ENCODE measurements around the gene ZNF316.
A peak's percentile ranks its signal among the peaks of the same experiment; 100 is the strongest.

The ZNF316 gene

DNA sequence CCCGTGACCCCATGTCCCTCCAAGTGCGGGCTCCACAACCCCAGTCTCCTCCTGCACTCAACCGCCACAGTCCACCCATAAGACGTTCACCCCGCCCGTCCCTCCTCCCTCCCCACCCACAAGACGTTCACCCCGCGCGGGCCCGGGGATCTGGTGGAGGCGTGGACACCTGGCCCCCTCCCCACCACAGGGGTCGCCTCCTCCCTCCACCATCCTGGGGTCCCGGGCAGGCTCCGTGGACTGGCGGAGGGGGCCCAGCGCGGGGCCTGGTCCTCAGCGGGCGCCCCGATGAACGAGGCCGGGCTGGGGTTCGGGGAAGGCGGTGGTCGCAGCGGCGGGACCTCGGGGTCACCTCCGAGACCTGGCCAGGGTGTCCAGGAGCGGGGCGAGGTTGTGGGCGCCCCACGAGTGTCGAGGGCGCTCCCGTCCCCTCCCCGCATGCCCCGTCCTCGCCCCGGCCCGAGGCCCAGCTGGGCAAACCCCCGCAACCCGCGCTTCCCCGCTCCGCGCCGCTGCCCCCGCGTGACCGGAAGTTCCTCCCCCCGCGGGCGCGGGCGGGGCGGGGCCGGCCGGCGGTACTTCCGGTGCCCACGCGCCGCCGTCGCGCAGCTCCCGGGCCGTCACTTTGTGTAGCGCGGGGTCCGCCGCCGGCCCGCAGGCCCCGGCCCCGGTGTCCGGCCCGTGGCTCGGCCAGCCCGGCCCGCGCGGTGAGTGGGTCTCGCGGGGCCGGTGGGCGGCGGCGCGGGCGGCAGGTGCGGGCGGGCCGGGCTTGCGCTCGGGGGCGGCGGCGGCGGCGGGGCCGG lies at the start of gene ZNF316:
TSS of gene ZNF316 (plus strand) at position 578 of the 803 bp plus-strand sequence. CDS start 5,092 bp downstream, outside the sequence.
- DNase-seq (ENCODE audit: low spot score) = peak; percentile 93

DNA sequence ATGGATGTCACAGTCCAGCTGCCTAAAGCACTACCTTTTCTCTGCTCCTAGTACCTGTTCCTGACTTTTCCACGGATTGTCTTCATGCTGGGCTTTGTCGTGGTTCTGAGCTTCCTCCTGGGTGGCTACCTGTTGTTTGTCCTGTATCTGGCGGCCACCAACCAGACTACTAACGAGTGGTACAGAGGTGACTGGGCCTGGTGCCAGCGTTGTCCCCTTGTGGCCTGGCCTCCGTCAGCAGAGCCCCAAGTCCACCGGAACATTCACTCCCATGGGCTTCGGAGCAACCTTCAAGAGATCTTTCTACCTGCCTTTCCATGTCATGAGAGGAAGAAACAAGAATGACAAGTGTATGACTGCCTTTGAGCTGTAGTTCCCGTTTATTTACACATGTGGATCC lies 48.6 kb upstream of the ZNF316 start:
- DNase-seq (ENCODE audit: low spot score) = no peak

DNA sequence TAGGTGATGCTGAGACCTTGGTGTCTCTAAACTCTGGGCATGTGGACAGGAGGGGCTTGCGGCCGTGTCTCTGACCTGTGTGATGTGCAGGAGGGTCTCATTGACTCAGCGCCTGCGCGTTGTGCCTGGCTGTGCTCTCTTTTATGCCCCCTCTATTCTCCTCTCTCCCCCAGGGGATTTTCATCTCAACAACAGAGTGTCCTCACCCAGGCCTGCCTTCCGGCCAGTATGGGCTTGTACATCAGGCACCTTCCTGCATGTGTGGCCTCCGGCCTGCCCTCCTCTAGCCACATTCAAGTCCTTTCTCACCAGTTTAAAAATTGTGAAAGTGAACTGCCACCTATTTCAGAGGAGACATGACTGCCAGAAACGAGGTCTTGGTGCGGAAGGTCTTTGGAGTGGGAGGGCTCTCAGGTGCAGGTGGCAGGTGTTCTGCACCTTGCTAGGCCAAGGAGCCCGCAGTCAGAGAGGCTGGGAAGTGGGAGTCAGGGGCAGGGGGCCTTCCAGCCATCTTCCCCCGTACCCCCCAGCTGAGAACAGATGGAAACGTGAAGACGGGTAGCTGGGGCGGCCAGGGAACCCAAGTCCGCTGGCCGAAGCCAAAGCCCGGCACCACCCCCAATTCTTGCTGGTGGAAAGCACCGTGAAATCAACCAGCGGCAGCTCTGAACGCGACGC lies 47.8 kb upstream of the ZNF316 start:
- DNase-seq (ENCODE audit: low spot score) = no peak

DNA sequence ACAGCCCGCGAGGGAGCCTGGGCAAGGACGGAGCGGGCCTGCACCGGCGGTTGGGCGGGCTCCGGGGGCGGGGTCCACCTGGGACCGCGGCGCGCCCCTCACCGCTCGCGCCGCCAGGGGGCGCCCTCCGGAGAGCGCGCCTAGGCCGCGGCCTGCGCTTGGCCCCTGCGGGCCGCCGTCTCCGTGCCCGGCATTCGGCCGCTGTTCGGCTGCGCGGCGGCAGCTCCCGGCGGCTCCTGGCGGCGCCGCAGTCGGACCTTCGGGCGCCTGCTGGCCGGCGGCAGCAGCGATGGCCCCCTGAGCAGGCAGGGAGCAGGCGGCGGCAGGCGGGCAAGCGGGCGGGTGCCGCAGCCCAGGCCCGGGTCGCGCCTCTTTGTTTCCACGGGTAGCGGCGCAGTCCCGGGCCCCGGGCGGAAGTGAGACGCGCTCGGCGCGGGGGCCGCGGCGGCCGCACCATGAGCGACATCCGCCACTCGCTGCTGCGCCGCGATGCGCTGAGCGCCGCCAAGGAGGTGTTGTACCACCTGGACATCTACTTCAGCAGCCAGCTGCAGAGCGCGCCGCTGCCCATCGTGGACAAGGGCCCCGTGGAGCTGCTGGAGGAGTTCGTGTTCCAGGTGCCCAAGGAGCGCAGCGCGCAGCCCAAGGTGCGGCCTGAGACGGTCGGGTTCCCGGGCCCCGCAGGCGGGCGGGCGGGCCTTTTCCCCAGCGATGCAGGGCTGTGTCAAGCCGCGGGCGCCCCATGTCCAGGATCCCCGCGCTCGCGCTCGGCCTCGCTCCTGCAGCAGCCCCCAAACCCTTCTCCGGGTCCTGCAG lies 47.1 kb upstream of the ZNF316 start, which contains the start of gene INTS15:
TSS of gene INTS15 (plus strand) at position 193 of the 816 bp plus-strand sequence. CDS start at position 456, 263 bp downstream.
- DNase-seq (ENCODE audit: low spot score) = peak; percentile 82

DNA sequence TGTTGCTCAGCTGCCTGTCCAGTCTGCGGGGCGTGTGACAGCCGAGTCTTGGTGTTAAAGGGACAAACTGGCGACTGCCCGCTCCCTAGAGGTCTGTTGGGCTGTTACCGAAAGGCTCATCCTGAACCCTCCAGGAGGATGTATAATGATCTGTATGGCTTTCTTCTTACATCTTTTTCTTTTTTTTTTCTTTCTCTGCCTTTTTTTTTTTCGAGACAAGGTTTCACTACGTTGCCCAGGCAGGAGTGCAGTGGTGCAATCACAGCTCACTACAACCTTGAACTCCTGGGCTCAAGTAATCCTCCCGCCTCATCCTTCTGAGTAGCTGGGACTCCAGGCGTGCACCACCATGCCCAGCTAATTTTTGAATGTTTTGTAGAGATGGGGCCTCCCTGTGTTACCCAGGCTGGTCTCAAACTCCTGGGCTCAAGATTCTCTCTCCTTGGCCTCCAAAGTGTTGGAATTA lies 46.4 kb upstream of the ZNF316 start:
- DNase-seq (ENCODE audit: low spot score) = peak; percentile 82

DNA sequence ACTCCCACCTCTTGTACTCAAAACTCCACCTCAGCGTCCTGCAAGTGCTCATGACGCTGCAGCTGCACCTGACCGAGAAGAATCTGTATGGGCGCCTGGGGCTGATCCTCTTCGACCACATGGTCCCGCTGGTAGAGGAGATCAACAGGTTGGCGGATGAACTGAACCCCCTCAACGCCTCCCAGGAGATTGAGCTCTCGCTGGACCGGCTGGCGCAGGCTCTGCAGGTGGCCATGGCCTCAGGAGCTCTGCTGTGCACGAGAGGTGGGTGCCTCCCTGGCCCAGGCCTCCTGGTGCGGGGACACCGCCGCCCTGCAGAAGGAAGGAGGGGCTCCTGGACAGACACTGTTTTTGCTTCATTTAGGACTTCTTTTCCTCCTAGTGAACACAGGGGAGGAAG lies 37.0 kb upstream of the ZNF316 start:
- no peak for DNase-seq (ENCODE audit: low spot score)

DNA sequence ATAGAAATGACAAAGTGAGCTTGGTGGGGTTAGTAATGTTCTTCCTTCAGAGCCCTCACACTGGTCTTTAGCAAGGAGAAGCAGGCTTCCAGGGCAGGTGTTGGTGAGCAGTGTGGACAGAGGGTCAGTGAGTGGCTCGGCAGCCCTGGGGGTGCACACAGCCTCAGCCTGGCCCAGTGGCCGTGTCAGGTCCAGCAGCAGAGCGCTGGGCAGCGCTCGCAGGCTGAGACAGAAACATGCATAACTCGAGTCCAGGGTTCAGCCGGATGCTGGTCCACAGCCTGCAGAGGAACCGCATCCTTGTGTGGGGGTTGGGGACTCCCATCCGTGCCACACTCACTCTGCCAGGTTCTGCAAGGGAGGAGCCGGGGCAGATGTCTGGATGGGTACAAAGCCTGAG lies 32.7 kb upstream of the ZNF316 start:
- DNase-seq (ENCODE audit: low spot score) = no peak

DNA sequence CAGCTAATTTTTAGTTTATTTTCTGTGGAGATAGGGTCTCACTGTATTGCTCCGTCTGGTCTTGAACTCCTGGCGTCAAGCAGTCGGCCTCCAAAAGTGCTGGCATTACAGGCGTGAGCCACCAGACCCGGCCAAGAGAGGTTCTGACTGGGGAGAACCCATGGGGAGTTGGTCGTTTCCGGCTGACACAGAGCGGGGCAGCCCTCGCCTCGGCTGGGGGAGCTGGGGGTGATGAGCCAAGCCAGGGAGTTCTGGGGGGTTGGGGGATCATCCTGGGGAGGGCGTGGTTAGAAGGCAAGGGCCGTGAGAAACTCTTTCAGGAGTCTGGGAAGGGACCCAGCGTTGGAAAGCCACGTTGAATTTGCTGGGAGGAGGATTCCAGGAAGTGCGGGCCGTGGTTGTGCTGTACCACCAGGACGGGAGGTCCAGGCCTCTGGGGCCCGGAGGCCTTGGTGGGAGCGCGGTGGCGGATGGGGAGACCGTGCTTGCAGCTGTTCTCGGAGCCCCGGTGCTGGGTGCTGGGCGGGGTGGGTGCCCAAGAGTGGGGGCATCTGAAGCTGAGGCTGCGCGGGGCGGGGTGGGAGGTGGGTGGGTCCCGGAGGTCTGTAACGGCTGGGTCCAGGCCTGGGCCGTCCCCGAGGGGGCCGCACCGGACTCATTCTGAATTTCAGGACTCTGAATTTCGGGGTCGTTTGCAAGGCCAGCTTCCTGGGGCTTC lies 30.1 kb upstream of the ZNF316 start:
- no peak for DNase-seq (ENCODE audit: low spot score)

DNA sequence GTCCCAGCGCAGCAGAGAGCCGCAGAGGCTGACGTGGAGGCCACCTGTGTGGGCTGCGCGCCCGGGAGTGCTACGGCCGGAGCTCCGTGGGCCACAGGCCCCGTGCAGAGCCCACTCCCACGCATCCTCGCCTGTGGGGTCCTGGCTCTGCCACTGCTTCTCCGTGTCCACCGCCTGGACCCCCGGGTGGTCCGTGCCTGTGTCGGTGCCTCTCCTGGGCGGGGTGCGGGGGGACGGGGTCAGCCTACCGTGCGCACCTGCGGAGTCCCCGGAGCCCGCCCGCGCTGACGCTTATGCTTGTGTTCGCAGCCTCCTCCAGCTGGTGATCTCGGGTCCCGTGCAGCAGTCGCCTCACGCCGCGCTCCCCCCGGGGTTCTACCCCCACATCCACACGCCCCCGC lies 29.5 kb upstream of the ZNF316 start:
- no peak for DNase-seq (ENCODE audit: low spot score)

DNA sequence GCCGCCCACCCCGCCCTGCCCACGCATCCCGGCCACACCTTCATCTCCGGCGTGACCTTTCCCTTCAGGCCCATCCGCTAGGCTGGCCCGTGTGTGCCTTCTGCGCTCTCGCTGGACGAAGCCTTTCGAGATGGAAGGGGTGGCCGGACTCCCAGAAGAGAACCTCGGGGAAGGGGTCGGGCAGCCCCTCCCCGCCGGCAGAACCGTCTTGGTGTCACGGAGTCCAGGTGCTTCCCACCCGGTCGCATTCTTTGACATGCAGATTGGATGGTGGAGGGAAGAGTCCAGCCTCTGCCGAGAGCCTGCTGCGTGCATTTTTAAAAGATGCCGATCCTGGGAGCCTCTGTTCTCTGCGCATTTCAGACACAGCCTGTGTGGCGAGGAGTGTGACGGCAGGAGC lies 29.0 kb upstream of the ZNF316 start:
- DNase-seq (ENCODE audit: low spot score) = no peak

DNA sequence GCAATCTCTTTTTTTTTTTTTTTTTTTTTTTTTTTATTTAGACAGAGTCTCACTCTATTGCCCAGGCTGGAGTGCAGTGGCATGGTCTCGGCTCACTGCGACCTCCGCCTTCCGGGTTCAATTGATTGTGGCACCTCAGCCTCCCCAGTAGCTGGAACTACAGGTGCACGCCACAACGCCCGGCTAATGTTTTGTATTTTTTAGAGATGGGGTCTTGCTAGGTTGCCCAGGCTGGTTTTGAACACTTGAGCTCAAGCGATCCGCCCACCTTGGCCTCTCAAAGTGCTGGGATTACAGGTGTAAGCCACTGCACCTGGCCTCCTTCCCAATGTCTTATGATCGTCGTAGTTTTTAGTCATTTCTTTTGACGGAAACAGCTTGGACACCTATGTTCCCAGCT lies 28.3 kb upstream of the ZNF316 start:
- DNase-seq (ENCODE audit: low spot score) = no peak

DNA sequence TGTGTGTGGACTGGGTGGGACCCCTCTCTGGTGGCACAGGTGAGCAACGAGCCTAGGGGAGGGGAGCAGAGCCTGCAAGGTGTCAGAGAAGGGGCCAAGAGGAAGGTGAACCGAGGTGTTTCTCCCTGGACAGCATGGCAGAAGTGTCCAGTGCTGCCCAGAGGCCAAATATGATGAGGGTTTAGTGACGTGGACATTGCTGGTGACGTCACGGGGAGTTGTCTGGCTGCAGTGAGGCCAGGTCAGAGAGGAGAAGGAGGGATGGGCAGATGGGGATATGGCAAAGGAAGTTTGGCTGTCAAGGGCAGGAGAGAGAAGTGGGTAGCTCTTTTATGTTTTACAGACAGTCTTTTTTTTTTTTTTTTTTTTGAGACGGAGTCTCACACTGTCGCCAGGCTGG lies 24.3 kb upstream of the ZNF316 start:
- no peak for DNase-seq (ENCODE audit: low spot score)

DNA sequence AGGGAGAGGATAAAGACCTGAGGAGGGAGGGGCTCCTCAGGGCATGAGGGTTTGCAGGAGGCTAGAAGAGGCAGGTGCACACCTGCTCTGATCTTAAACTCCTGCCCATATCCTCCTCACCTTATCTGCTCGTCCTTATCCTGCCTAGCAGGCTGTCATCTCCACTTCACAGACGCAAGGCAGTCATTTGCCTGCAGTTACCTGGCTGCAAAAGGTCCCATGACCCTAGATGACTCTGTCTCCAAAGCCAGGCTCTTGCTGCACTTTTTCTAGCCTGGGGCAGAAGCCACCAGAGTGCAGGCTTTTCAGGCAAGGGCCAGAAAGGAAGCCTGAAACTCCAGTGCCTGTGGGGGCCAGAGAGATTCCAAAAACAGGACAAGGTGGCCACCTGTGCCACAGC lies 23.4 kb upstream of the ZNF316 start:
- DNase-seq (ENCODE audit: low spot score) = no peak

DNA sequence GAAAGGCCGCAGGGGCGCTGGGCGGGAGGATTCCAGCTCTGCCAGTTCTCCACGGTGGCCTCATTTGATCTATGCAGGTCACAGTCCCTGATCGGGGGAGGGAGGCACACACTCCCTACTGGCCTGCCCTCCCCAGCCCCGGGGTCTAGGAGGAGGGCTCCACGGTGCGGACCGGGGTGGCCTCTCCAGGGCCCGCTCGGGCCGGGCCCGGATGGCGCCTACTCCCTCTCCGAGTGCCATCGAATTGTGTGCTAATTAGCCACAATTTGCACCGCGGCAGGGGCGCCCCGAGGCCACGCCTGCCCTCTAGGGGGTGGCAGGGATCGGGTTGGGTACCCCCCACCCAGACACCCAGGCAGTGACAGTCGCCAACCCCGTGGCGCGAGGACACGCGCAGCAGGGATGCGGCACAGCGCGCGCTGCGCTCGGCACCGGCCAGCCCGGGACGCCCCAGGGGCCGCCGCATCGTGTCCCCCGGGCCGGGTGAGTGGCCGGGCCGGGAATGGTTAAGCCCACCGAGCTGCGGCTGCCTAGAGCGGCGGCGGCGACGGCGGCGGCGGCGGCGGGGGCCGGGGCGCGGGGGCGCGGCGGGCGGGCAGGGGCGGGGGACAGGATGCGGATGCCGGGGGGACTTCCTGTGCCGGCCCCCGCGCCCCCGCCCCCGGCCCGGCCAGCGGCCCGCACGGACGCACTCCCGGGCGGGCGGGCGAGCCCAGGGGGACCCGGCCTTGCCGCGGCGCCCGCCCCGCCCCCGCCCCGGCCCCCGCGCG lies 22.0 kb upstream of the ZNF316 start, which contains the start of gene ZNF853:
TSS of gene ZNF853 (plus strand) at position 658 of the 770 bp plus-strand sequence. CDS start 565 bp downstream, outside the sequence.
- DNase-seq (ENCODE audit: low spot score) = no peak

DNA sequence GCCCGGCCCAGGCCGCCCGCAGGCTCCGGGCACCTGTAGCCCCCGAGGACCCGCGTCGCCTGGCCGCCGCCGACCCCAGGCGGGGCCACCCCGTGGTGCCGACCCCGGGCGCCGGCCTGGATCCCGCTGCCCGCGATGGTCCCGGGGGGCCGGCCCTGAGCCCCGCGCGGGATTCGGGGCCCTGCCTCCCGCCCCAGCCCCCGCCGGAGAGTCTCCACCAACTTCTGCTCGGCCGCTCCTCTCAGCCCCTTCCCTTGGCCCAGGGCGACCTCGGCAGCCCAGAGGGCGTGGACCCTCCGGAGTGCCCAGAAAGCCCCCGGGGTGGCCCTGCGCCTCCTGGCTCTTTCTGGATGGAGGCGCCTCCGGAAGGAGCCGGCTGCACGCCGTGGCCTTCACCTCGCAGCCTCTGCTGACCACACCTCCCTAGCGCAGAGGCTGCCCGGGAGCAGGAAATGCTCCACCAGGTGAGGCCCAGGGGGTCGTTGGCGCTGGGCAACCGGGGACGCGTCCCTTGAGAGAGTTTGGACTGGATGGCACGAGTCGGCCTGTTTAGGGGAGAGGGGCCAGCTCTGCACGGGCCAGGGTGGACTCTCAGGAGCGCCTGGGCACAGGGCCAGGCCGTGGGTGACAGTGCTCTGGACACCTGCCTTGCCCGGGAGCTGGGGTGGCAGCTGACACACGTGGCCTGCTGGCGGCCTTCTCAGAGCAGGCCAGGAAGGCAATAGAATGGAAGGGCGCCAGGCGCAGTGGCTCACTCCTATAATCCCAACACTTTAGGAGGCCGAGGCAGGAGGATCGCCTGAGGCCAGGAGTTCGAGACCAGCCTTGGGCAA lies 21.2 kb upstream of the ZNF316 start:
- DNase-seq (ENCODE audit: low spot score) = peak; percentile 77

DNA sequence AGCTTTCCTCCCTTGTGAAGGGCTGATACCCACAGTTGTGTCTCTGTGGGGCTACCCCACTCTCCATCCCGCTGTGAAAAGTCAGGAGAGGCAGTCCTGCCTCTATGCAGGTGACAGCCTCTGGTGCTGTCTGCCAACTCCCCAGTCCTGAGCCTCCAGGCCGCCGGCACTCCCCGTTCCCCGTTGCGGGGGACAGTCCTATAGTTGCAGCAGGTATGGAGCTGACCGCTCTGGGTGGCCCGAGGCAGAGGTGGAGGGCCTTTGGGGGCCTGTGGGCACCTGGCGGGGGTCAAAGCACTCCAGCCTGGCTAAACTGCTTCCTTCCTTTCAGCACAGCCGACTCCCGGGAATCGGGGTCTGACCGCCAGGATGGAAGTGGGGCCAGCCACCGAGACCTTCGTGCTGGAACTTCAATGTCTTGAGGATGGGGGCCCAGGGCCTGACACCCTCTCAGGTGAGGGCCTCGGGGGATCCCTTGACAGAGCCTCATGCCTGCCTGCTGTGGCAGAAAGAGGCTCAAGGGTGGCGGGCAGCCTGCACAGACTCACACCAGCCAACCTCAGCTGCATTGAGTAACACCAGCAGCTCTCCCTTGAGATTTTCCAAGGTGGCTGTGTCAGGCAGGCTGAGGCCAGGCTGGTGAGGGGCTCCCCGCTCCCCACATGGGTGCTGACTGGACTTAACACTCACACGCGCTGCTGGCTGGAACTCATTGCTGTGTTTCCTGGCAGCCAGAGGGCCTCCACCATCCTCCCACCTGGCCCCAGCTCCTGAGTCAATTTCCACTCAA lies 20.1 kb upstream of the ZNF316 start:
- DNase-seq (ENCODE audit: low spot score) = no peak

DNA sequence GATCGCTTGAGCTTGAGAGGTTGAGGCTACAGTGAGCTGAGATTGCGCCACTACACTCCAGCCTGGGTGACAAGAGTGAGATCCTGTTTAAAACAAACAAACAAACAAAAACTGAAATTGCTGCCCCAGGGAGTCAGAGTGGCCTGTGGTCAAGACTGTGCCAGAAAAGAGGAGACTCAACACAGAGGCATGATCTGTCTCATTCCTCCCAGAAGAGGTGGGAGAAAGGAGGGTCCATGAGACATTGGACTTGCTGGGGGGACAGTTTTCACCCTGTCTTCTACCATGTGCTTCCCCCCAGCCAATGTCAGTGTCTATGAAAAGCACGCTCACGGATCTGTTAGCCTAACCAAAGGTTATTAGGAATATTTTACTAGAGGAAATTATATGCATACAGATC lies 18.5 kb upstream of the ZNF316 start:
- DNase-seq (ENCODE audit: low spot score) = no peak

DNA sequence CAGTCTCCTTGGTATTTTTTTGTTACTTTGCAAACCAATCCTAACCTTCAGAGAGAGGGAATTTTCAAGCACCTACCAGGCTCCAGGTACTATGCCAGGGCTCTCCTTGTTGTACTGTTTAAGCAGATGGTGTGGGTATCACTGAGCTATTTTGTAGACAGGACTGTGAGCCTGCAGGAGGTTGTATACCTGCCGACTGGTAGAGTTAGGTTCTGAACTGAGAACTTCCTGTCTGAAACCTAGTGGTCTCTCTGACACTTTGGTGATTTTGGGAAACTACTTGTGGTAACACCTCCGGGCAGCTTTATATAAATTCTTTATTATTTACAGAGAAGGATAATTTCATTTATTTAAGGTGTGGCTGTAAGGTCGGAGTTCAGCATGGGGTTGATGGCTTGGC lies 17.2 kb upstream of the ZNF316 start:
- DNase-seq (ENCODE audit: low spot score) = no peak
